Loucy (cell line): ENCODE results near the gene CCDC177.
A peak's percentile ranks its signal among the peaks of the same experiment; 100 is the strongest.

ENCODE experiments used
- H2AFZ ChIP-seq: fragments of 200-600 bp; sonication (generic); 2 replicates; pipeline ENCODE4 v1.6.0; 2016; ENCODE audit warnings: antibody characterized with exemption, mild to moderate bottlenecking, low read length, moderate library complexity
- H3F3A ChIP-seq: fragments of 200-600 bp; 2 replicates; pipeline ENCODE4 v1.6.0; 2016; ENCODE audit warnings: antibody characterized with exemption, low read depth, mild to moderate bottlenecking
- H3K27me3 ChIP-seq: fragments of 200-600 bp; sonication (generic); 2 replicates; pipeline ENCODE4 v1.6.1; 2014; ENCODE audit warnings: low read length, mild to moderate bottlenecking; ENCODE audit not compliant: insufficient read depth, poor library complexity, severe bottlenecking
- H3K36me3 ChIP-seq: fragments of 200-600 bp; sonication (generic); 2 replicates; pipeline ENCODE4 v1.6.1; 2016; ENCODE audit warnings: low read length; ENCODE audit not compliant: insufficient read depth
- H3K4me1 ChIP-seq: fragments of 200-600 bp; sonication (generic); 2 replicates; pipeline ENCODE4 v1.5.1; 2014; ENCODE audit warnings: low read length, mild to moderate bottlenecking; ENCODE audit not compliant: insufficient read depth, poor library complexity, severe bottlenecking
- H3K4me2 ChIP-seq: fragments of 200-600 bp; sonication (generic); 2 replicates; pipeline ENCODE4 v1.6.0; 2014; ENCODE audit warnings: antibody characterized with exemption, low read length, low read depth, mild to moderate bottlenecking; ENCODE audit not compliant: poor library complexity, severe bottlenecking
- H3K4me3 ChIP-seq: fragments of 200-600 bp; sonication (generic); 2 replicates; pipeline ENCODE4 v1.5.1; 2014; ENCODE audit warnings: low read length, mild to moderate bottlenecking, mixed read lengths; ENCODE audit not compliant: poor library complexity, severe bottlenecking
- H3K79me2 ChIP-seq: fragments of 200-600 bp; sonication (generic); 2 replicates; pipeline ENCODE4 v1.6.1; 2014; ENCODE audit warnings: low read length; ENCODE audit not compliant: insufficient read depth
- H3K9ac ChIP-seq: fragments of 200-600 bp; sonication (generic); 2 replicates; pipeline ENCODE4 v1.6.0; 2014; ENCODE audit warnings: mild to moderate bottlenecking, low read depth, low read length, moderate library complexity; ENCODE audit not compliant: poor library complexity, severe bottlenecking
- H3K9me2 ChIP-seq: fragments of 200-600 bp; sonication (generic); replicated peaks from 2 replicates; pipeline ENCODE4 v1.6.1; 2016; ENCODE audit warnings: low read depth, low read length, mixed read lengths
- H3K9me3 ChIP-seq: fragments of 200-600 bp; sonication (generic); 2 replicates; pipeline ENCODE4 v1.6.1; 2014; ENCODE audit warnings: mild to moderate bottlenecking, antibody characterized with exemption, low read length, low read depth; ENCODE audit not compliant: insufficient read depth
- H4K20me1 ChIP-seq: fragments of 200-600 bp; sonication (generic); 2 replicates; pipeline ENCODE4 v1.6.0; 2014; ENCODE audit warnings: antibody characterized with exemption, low read length, mild to moderate bottlenecking; ENCODE audit not compliant: insufficient read depth, poor library complexity, severe bottlenecking
- EZH2phosphoT487 ChIP-seq: fragments of 200-600 bp; IDR thresholded peaks from 2 replicates; pipeline ENCODE4 v1.6.1; 2018; ENCODE audit warnings: antibody characterized with exemption, mild to moderate bottlenecking, moderate library complexity, borderline replicate concordance
- TF ChIP-seq, protein P1 (sequence below): fragments of 200-600 bp; sonication (generic); conservative IDR thresholded peaks from 2 replicates; pipeline ENCODE4 v1.5.1; 2014; ENCODE audit warnings: mild to moderate bottlenecking, antibody characterized with exemption, low read length

Gene CCDC177

DNA sequence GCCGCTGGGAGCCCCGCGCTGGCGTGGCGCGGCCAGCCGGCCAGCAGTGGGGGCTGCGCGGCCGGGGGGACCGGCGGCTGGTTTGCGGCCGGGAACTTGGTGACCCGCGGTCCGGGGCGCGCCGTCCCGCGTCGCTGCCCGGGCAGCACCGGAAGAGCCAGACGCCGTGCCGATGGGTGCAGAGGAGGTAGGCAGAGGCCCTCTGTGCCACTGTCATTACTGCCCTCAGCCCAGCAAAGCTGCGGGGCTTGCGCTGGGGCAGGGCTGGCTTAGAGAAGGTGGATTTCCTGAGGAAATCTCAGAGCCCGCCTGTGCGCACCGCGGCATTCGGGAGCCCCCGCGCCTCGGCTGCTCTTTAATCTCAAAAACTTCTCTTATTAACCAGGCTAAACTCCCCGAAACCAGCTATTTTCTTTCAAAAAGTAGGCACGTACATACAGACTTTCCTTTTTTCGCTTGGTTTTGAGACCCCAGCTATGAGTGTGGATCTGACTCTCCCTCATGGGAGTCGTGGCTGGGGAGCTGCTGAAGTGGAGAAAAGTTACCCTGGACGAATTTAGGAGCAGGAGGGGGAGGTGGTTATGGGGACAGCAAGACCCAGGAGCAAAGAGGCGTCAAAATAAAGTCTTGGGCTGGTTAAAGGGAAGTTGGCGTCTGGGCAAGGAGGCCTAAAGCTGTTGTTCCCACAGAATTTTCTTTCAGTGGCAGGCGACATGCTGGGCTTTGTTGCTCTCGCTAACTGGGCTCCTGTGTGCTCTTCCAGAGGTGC lies 37.5 kb upstream of the CCDC177 start:
- no peaks in the 10 kb centered on the region for H3K9me3 ChIP-seq
- peaks cover 62% of the 10 kb centered on the region for H3K4me1 ChIP-seq
- H2AFZ ChIP-seq, result 0 out of 2 replicates have a peak overlapping the region, but pooled peaks have one; percentile 19
- no peaks in the 10 kb centered on the region for H3F3A ChIP-seq
- H4K20me1 ChIP-seq, result peaks cover 31% of the 10 kb centered on the region
- peaks cover 62% of the 10 kb centered on the region for H3K79me2 ChIP-seq
- peak overlapping the region; percentile 94 for H3K4me3 ChIP-seq
- H3K9ac ChIP-seq, result peak overlapping the region; percentile 99
- H3K9me2 ChIP-seq, result no peaks in the 10 kb centered on the region
- H3K27me3 ChIP-seq, result no peaks in the 10 kb centered on the region
- TF ChIP-seq EZH2phosphoT487, result no peak
- no peaks in the 10 kb centered on the region for H3K36me3 ChIP-seq
- peak overlapping the region; percentile 95 for H3K4me2 ChIP-seq

DNA sequence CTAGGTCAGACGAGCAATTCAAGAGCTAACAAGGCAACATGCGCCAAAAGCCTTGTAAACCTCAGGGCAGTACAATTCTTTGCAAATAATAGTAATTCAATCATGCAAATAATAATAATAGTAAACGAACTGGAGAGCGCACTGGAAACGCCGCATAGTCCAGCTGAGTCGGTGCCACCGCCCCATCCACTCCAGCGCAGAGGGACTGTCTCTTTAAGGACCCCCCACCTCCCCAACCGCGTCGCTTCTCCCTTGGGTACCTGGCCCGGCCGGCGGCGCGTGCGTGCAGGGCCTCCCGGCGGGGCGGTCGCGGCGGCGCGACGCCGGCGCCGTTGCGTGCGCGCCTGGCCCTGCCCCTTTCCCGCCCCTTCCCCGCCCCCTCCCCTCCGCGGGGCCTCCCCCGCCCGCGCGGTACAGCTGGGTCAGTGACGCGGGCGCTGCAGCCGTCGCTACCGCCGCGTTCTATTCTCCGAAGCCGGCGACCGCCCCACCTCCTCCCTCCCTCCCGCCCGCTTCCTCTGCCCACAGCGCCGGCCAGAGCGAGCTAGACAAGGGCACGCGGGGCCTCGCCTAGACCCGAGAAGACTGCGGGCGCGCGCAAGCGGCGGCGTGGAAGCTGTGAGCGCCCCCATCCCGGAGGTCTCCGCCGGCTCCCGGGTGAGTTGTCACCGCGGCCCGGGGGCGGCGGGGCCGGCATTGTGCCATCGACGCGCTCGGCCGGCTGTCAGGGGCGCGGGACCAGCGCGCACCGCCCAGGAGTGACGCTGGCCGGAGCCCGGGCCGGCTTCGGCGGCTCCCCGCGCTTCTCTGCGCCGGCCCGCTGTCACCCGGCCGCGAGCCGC lies 36.7 kb upstream of the CCDC177 start, which contains the start of gene SUSD6:
TSS of gene SUSD6 (plus strand) at position 425 of the 842 bp plus-strand sequence. CDS start 46,997 bp downstream, outside the sequence.
- peaks cover 29% of the 10 kb centered on the region for H4K20me1 ChIP-seq
- H3K9ac ChIP-seq, result peak within 1 kb of the TSS; percentile 99
- no peaks in the 10 kb centered on the region for H3K36me3 ChIP-seq
- H3K4me2 ChIP-seq, result peak within 1 kb of the TSS; percentile 96
- peak within 1 kb of the TSS; percentile 94 for H3K4me3 ChIP-seq
- no peaks in the 10 kb centered on the region for H3K9me2 ChIP-seq
- H3K9me3 ChIP-seq, result no peaks in the 10 kb centered on the region
- TF ChIP-seq EZH2phosphoT487, result no peak
- TF ChIP-seq, protein P1, sequence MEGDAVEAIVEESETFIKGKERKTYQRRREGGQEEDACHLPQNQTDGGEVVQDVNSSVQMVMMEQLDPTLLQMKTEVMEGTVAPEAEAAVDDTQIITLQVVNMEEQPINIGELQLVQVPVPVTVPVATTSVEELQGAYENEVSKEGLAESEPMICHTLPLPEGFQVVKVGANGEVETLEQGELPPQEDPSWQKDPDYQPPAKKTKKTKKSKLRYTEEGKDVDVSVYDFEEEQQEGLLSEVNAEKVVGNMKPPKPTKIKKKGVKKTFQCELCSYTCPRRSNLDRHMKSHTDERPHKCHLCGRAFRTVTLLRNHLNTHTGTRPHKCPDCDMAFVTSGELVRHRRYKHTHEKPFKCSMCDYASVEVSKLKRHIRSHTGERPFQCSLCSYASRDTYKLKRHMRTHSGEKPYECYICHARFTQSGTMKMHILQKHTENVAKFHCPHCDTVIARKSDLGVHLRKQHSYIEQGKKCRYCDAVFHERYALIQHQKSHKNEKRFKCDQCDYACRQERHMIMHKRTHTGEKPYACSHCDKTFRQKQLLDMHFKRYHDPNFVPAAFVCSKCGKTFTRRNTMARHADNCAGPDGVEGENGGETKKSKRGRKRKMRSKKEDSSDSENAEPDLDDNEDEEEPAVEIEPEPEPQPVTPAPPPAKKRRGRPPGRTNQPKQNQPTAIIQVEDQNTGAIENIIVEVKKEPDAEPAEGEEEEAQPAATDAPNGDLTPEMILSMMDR, result no peak
- peak within 1 kb of the TSS; percentile 68 for H2AFZ ChIP-seq
- H3F3A ChIP-seq, result no peaks in the 10 kb centered on the region
- peaks cover 54% of the 10 kb centered on the region for H3K4me1 ChIP-seq
- H3K79me2 ChIP-seq, result peaks cover 54% of the 10 kb centered on the region
- no peaks in the 10 kb centered on the region for H3K27me3 ChIP-seq

DNA sequence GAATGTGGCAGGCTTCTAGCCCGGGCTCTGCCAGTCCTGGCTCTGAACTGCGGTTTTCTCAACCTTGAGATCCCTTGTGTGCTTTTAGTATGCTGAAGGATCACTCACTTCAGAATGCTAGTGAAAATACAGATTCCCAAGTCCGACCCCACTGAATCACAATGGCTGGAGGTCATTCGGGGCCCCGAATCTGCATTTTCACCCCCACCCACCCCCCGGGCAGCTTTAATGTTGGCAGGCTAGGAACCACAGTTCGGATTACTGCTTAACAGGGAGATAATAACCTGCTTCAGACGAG lies 36.2 kb upstream of the CCDC177 start:
- Histone ChIP-seq H3K9me2 (no peaks in the 10 kb centered on the region), H3K4me1 (peaks cover 48% of the 10 kb centered on the region), H3K9me3 (no peaks in the 10 kb centered on the region), H2AFZ (peak overlapping the region; percentile 68), H3K4me3 (peak overlapping the region; percentile 79), H3K36me3 (no peaks in the 10 kb centered on the region), H3K27me3 (no peaks in the 10 kb centered on the region), H3K79me2 (peaks cover 48% of the 10 kb centered on the region), H3K9ac (peak overlapping the region; percentile 83), H3K4me2 (peak overlapping the region; percentile 96), H3F3A (no peaks in the 10 kb centered on the region), H4K20me1 (peaks cover 24% of the 10 kb centered on the region)
- TF ChIP-seq, protein P1, result no peak
- no peak for TF ChIP-seq EZH2phosphoT487
